ENCODE data around the gene BTBD2.
A peak's percentile ranks its signal among the peaks of the same experiment; 100 is the strongest.

Gene BTBD2

DNA sequence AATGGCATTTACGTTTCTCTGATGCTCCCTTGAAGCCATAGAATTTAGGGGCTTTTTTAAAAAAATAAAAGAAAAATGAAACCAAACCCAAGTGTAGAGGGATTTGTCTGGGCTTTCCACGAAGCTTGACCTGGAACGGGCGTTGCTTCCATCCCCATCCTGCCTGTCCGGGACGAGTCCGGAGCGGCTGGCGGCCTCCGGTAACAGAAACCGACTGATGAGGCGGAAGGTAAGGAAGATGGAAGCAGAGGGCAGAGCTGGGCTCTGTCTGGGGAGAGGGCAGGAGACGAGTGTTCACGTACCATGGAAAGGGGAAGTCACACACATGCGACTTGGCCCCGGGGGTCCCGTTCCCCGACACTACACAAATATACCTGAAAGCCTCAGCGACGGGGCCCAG, 34.3 kb downstream of the BTBD2 start:
- DNase-seq, result no peak

DNA sequence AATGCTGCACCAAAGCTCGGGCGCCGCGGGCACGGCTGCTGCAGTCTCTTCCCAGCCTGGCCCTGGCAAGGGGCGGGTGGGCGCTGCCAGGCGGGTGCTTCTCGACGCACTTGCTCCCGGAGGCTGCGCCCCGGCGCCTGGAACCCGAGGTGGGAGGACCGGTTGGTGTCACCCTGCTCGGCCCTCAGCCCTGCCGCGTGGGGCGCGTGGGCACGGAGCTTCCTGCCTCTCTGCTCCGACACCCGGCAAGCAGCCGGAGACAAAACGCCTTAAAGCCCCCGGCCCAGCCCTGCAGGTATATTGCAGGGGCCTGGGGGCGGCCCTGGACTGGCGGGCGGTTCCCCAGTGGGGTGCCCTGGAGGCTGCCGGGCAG, 34.7 kb downstream of the BTBD2 start:
- DNase-seq, result no peak

DNA sequence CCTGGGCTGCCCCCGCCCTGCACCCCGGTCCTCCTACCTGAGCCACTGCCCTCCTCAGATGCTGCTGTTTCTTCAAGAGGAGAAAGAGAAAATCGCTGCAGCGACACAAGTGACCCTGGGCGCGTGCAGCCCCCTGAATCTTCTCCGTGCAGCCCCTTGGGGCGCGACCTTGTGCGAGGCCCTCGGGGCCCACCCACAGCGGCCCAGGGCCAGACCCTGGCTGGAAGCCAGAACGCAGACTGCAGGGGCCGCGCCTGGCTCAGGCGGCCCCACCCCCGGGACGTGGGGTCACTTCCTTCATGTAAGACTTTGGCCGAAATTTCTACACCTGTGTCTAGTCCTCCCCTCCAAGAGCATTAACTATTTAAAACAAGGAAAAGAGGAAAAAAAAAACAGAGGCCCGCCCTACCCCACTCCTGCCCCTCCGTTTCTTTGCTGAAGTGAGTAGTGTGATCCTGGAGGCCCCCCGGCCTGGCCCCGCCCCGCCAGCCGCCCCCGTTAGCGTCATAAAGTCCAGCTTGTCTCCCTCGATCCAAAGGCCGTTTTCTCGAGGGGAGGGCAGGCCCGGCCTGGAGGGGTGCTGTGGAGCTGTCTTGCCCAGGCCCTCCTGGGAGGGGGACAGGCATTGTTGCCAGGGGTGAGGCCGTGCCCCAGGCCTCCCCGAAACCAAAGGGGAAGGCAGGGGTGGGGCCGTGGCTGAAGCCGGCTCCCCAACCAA, 35.3 kb downstream of the BTBD2 start:
- no peak for DNase-seq

DNA sequence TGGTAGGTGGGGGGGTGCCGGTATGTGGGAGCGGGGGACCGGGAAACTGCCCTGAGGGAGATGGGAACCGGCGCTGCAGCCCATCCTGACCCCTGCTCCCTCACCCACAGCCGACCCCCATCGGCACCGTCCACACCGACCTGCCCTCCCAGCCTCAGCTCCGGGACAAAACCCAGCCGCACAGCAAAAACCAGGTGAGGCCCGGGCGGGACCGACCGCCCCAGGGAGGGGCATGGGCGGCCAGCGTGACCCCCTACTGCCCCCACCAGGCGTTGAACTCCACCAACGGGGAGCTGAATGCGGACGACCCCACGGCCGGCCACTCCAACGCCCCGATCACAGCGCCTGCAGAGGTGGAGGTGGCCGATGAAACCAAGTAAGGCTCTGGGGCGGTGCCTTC, 35.9 kb downstream of the BTBD2 start:
- DNase-seq, result no peak

DNA sequence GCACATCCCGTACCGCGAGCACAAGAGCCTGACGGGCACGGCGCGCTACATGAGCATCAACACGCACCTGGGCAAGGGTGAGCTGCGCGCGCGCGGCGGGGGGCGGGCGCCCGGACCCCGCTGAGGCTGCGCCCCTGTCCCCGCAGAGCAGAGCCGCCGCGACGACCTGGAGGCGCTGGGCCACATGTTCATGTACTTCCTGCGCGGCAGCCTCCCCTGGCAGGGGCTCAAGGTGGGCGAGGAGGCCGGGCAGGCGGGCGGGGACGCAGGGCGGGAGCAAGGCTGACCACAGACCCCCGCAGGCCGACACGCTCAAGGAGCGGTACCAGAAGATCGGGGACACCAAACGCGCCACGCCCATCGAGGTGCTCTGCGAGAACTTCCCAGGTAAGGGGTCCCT, 36.5 kb downstream of the BTBD2 start:
- no peak for DNase-seq

DNA sequence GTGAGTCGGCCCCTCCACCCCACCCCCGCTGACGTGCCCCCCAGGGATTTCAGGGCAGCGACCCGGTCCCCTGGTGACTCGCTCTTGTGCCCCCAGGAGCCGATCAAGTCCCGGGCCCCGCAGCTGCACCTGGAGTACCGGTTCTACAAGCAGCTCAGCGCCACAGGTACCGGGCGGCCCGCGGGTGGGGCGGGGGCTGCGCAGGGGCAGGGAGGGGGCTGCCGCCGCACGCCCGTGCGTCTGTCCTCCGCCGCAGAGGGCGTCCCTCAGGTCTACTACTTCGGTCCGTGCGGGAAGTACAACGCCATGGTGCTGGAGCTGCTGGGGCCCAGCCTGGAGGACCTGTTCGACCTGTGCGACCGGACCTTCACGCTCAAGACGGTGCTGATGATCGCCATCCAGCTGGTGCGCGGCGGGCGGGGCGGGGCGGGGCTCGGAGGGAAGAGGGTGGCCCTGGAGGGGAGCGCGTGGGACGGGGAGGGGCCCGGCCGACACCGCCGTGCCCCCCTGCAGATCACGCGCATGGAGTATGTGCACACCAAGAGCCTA, 37.1 kb downstream of the BTBD2 start:
- no peak for DNase-seq

DNA sequence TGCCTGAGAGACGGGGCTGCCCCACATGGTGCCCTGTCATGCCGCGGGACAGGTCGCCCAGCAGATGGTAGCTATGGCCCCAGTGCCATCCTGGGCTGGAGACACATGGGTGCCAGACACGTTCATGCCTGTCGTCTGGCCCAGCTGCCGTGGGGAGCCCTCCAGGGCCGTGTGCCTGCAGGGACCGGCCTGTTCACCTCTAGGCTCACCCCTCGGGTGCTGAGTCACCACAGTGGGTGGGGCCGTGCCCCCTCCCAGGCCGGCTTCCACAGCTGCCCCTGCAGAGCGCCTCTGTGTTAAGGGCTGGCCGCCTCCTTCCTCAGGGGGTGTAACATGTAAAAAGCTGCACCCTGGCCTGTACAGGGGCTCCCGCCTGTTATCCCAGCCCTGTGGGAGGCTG, 38.4 kb downstream of the BTBD2 start:
- no peak for DNase-seq

DNA sequence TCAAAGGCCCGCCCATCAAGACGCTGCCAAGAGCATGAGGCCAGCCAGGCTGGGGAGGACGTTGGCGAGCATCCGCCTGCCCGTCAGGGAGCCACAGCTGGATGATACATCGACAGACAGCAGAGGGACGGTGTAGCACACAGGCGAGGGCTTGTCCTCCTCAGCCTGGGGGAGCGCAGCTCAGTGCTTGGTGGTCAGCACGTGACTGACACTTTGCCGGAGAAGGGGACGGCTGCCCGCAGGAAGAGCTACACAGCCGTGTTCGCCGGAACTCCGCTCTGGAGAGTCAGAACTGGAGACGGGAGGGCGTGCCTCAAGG, 40.4 kb downstream of the BTBD2 start:
- no peak for DNase-seq

DNA sequence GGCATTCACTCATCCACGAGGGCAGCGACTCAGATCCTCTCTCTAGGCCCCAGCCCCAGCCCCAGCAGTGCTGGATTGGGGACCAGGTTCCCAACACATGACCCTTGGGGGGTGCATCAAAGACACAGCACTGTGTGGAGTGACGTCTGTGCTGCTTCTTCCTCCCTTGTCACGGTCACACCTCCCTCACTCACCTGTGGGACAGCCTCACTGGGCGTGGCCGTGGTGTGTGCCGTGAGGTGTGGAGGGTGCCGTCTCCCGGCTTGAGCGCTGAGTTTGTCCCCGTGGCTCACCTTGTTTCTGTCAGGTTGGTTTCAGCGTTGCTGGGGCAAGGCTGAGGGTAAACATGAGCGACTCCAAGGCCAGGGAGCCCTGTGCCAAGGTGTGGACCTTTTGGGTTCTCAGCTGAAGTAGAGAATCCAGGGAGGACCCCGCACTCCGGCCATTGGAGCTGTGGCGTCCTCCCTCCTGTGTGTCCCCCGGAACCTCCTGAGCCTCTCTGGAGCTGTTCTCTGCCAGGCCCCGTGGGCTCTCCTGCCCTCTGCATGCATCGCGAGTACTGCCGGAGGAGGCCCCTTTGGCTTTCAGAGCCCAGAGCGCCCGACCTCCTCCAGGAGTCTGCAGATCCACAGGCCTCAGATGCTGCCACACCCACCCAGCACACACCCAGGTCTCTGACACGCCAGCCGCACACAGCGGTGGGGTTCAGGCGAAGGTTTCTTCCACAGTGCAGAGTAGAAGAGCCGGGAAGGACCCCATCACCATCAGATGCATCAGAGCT, 40.9 kb downstream of the BTBD2 start:
- no peak for DNase-seq

DNA sequence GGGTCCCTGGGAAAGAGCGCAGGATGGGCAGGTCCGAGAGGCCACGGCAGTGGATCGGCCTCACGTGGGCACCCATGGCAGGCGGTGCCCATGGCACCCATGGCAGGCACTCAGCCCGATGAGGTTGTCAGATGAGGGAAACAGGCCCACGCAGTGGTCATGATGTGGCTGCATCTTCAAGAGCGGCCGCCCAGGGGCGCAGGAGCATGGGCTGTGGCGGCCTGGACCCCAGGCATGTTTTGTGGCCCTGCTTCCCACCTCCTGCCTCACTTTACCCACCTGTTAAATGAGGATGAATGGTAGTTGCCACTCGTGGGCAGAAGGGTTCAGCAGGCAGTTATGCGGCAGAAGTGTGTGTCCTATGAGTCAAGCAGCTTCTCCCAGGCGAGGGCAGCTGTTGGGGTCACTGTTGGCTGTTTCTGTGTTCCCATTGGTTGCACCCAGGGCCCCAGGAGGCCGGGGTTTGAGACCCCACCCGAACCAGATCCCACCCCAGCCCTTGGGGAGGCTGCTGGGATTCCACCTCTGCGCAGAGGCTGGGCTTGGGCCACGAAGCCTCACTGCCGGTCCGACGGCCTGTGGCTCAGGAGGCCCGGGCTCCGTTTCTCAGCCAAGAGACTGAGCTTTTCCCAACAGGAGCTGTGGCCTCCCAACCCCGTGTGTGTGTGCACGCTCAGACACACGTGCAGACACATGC, 44.6 kb downstream of the BTBD2 start:
- no peak for DNase-seq

DNA sequence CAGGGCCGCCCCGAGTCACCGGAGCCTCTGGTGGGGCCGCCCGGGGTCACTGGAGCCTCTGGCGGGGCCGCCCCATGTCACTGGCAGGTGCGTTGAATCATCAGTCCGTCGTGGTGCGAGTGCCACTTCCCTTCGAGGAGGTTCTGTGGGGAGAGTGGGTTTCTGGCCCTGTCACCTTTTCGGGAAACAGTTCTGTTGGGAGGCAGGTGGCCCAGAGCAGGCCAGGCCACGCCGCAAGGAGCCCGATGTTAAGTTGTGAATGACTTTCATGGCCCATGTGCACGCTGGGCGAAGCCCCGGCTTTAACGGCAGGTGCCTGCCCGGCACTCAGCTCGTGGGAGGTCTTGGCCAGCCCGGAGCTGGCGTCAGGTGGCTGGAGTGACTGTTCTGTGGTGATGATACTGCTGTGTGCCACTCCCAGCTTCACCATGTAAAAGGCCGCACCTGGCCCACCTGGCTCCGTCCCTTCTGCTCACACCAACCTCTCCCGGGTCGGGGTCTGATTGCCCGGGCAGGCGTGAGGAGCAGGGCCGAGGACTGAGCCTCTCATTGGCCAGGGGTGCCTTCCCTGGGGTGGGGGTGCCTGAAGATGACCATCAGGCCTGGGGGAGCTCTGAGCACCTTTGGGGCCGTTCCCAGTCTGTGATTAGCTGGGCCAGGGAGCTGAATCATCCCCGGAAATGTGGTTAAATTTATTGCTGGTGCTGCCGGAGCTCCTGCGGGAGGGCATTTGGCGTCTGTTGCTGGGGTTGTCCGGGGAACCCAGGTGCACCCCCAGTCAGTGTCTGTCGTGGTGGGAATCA, 45.3 kb downstream of the BTBD2 start:
- no peak for DNase-seq

DNA sequence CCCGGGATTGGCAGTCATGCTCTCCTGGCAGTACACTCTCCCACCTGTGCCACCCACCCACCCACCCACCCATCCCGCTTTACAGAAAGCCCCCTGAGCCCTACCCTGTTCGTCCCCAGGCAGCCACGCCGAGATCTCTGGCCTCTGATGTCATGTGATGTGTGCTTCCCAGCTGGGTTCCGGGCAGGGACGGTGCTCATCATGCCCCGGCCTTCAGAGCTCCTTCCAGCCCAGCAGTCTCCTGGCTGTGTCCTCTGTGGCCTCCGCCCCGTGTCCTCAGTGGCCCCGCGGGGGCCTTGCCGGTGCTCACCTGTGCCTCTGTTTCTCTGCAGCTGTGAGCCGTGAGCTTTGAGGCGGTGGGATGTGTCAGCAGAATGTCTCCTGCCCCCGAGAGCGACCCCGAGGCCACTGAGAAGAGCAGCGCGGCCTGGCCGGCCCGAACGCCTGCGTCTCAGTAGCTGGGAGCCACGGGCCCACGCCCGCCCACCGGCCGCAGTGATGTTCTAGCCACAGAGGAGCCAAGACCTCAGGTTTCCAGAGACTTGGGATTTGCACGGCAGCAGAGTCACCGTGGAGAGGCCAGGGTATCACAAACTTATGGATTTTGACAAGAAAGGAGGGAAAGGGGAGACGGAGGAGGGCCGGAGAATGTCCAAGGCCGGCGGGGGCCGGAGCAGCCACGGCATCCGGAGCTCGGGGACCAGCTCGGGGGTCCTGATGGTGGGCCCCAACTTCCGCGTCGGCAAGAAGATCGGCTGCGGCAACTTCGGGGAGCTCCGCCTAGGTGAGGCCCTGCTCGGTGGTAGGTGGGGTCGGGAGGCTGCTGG, 46.1 kb downstream of the BTBD2 start:
- DNase-seq, result no peak

DNA sequence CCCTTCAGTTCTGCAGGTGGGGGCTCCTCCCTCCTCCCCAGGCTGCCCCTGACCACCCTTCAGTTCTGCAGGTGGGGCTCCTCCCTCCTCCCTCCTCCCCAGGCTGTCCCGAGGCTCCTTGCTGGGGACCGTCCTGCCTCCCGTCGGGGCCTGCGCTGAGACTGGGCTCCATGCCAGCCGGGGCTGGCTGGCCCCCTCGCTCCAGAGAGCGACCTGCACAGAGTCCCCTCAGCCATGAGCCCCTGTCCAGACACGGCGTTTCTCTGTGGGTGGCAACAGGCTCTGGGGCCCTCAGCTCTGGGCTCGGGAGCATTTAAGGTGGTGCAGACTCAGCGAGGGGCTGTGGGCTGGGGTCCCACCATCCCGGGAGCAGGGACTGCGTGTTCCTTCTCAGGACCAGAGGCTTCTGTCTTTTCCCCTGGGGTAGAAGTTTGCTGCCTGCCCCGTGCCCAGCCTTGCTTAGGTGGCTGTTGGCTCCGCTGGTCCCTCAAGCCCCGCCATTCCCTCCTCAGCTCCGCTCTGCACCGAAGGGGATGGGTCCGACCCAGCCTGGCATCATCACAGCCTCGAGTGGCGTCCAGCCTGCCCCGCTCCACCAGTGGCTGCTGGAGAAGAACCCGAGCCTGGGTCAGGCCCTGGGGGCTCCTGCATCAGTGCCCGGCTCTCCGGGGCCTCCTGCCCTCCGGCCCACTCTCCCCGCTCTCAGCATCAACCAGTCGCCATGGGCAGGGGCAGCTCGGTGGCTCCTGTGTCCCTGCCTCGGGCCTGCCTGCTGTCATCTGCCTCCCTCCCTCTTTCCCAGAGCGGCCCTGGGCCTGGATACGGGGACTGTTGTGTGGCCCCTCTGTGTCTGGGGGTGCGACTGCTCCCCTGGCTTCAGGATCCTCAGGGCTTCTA, 47.0 kb downstream of the BTBD2 start:
- no peak for DNase-seq

DNA sequence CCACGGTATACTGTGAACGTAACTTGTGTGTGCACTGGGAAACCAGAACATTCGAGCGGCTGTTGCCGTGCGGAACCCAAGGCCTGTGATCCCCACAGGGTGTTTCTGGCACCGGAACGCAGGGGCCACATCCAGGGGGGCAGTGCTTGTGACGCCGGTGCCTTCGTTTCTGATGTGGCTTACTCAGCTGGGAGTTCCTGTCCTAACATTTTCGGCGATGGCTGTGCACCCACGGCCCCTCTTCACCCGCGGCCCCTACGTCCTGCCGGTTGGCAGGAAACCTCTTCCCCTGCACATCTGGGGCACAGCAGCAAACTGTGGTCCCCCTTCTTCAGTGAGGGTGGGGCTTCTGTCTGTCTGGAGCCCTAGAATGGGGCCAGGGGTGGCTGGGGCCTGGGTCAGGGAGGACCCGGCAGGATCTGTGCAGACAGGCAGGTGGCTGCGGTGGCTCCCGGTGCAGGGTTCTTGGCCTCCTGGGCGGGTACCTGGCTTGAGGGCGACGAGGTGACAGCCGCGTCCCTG, 48.4 kb downstream of the BTBD2 start:
- DNase-seq, result peak in 1 of 2 donors; percentile 34

DNA sequence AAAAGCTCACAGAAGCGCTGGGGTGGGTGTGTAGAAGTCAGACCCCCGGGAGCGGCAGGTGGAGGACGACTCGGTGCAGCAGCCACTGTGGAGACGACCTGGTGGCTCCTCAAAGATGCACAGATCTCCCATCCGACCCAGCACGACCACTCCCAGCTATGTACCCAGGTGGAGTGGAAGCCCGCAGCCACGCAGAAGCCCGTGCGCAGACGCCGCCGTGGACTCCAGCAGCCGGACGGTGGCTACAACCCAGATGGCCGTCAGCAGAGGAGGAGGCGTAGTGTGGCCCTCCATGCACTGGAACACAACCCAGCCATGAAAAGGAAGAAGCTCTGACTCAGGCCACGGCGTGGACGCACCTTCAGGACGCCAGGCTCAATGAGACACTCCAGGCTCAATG, 52.8 kb downstream of the BTBD2 start:
- no peak for DNase-seq

DNA sequence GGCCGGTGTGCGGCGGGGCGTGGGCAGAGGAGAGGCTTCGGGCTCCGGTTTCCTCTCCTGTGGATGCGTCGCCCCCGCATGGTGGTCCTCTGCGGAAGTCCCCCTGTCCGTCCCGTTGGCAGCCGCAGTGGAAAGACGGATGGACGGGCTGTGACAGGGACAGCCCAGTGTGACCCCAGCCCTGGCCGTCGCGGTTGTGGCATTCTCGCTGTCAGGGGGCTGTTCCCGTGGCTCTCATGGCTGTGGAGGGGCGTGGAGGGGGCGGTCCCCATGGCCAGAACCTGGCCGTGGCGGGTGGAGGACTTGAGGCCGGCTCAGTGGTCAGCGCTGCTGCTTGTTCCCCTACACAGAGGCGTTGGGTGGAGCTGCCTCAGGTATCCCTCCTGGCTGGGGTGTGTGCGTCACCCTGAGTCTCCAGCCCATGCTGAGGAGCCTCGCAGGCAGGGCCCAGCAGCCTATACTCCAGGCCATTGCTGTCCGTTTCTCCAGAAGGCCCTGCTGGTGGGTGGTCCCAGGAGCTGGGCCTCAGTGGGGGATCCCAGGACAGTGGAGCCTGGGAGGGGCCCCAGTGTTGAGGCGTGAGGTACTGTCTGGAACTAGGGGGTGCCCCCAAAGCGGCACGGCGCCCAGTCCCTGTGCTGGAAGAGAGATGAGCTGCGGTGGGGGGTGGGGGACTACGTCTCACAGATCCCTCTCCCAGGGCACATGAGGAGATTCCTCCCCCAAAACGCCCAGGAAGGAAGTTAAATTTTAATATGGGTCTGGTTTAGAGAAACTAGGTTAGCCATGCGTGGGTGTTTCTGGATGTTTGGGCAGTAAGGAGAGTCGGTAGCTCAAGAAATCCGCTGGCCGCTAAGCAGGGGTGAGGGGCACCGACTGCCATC, 54.3 kb downstream of the BTBD2 start:
- no peak for DNase-seq

DNA sequence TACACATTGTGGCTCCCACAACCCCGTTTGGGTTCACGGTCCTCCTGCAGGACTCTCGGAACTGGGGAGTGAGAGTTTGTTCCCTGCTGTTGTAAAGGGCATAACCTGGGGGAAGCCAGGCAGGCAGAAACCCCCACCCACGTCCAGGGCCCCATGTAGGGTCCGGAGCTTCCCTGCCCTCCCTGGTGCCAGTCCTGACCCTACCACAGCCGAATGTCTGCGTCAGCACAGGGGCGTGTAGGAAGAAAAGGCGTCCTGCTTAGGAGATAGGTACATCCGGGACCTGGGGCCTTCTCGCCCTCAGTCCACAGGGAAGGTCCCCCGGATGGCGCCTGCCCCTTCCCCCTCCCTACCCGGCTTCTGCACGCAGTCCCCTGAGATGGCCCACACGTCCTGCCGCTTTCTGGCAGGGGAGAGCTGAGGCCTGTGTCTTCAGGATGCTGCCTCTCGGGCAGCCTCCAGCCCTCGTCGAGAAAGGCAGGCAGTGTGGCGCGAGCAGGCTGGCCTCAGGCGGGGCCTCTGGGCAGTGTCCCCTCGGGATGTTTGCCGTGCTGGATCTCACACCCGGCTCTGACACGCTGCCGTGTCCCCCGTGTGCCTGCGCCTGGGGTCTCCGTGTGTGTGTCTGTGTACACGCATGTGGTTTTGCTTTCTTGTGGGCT, 55.5 kb downstream of the BTBD2 start:
- no peak for DNase-seq

DNA sequence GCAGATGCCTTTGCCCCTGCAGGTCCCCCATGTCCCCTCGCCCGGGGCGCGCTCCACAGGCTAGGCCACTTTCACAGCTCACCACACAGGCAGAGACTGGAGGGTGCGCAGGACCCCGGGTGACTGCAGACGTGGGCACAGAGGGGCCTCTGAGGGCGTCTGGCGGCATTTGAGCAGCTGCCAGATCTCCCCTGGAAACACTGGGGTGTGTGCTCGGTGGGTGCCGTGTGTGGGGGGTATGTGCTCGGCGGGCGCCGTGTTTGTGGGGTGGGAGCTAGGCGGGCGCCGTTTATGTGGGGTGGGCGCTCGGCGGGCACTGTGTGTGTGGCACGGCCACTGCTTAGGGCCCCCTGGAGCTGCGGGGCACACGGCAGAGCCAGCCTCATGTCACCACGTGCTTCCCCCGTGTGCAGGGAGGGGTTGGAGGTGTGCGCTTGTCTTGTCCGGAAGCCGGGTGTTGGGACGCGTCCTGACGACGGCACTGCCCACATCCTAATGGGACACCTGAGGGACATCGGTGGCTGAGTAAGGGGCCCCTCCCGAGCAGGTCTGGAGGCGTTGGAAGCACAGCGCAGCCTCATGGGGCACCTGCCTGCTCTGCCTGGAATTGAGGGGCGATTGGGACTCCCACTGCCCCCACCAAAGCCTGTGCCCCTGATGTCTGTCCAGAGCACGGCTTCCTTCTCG, 57.8 kb downstream of the BTBD2 start:
- no peak for DNase-seq
